ENCODE results near the gene NPAS3.

DNA sequence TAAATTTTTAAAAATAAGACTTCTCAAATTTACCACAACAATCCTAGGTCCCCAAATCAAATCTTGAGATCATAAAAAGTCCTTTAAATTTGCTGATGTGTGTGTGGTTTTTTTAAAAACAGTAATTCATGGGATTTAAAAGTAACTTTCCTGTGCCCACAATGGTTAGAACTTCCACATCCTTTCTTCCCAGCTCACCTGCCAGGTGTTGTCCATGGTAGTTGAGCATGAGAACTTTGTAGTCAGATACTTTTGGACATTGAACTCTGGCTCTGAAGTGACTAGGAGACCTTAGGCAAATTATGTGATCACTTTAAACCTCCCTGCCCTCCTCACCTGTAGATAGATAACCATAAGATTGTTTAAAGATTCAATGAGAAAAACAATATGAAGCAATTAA, 253.2 kb downstream of the NPAS3 start:
- TF ChIP-seq CTCF (IDR thresholded peaks at IDR 0.05) (no peak), POLR2A (IDR thresholded peaks at IDR 0.05) (no peak), POLR2AphosphoS5 (IDR thresholded peaks at IDR 0.05) (no peak)
